ENCODE results near the gene EVA1A.

The EVA1A gene

GRCh38 chr2:75564713-75565359 lies 4.1 kb upstream of the EVA1A start:
- H3K4me2 ChIP-seq: no peak overlapping the region
- no peaks in the 10 kb centered on the region for H3K36me3 ChIP-seq (ENCODE audit: insufficient read depth)
- no peak for TF ChIP-seq CTCF (conservative IDR thresholded peaks at IDR 0.05; ENCODE audit: low read depth, low read length)
- no peak overlapping the region for H3K9ac ChIP-seq
- H3K4me1 ChIP-seq (ENCODE audit: low read depth, poor library complexity, severe bottlenecking): peaks cover 10% of the 10 kb centered on the region
- H3K79me2 ChIP-seq (ENCODE audit: insufficient read depth, low read depth): no peaks in the 10 kb centered on the region
- no peak overlapping the region for H3K4me3 ChIP-seq (IDR thresholded peaks at IDR 0.05; ENCODE audit: insufficient read depth, low read depth, low read length)
- no peak overlapping the region for H3K27ac ChIP-seq
- no peak overlapping the region for H2AFZ ChIP-seq (ENCODE audit: low read depth)
- H3K27me3 ChIP-seq (ENCODE audit: insufficient read depth, low read depth): no peaks in the 10 kb centered on the region
- H4K20me1 ChIP-seq (ENCODE audit: insufficient read depth): no peaks in the 10 kb centered on the region

GRCh38 chr2:75564026-75564688 lies 3.4 kb upstream of the EVA1A start:
- Histone ChIP-seq H3K27ac (no peak overlapping the region), H2AFZ (ENCODE audit: low read depth) (no peak overlapping the region), H3K36me3 (ENCODE audit: insufficient read depth) (no peaks in the 10 kb centered on the region), H3K4me1 (ENCODE audit: low read depth, poor library complexity, severe bottlenecking) (peaks cover 11% of the 10 kb centered on the region), H4K20me1 (ENCODE audit: insufficient read depth) (no peaks in the 10 kb centered on the region), H3K4me2 (no peak overlapping the region), H3K27me3 (ENCODE audit: insufficient read depth, low read depth) (no peaks in the 10 kb centered on the region), H3K9ac (no peak overlapping the region), H3K79me2 (ENCODE audit: insufficient read depth, low read depth) (no peaks in the 10 kb centered on the region), H3K4me3 (IDR thresholded peaks at IDR 0.05; ENCODE audit: insufficient read depth, low read depth, low read length) (no peak overlapping the region)
- TF ChIP-seq CTCF (conservative IDR thresholded peaks at IDR 0.05; ENCODE audit: low read depth, low read length): no peak

GRCh38 chr2:75563591-75563990 lies 2.9 kb upstream of the EVA1A start:
- H3K4me3 ChIP-seq (IDR thresholded peaks at IDR 0.05; ENCODE audit: insufficient read depth, low read depth, low read length): no peak overlapping the region
- TF ChIP-seq CTCF (conservative IDR thresholded peaks at IDR 0.05; ENCODE audit: low read depth, low read length): no peak
- H4K20me1 ChIP-seq (ENCODE audit: insufficient read depth): no peaks in the 10 kb centered on the region
- no peaks in the 10 kb centered on the region for H3K27me3 ChIP-seq (ENCODE audit: insufficient read depth, low read depth)
- no peaks in the 10 kb centered on the region for H3K36me3 ChIP-seq (ENCODE audit: insufficient read depth)
- no peak overlapping the region for H3K9ac ChIP-seq
- peaks cover 11% of the 10 kb centered on the region for H3K4me1 ChIP-seq (ENCODE audit: low read depth, poor library complexity, severe bottlenecking)
- no peak overlapping the region for H3K27ac ChIP-seq
- H2AFZ ChIP-seq (ENCODE audit: low read depth): no peak overlapping the region
- no peak overlapping the region for H3K4me2 ChIP-seq
- no peaks in the 10 kb centered on the region for H3K79me2 ChIP-seq (ENCODE audit: insufficient read depth, low read depth)

- Histone ChIP-seq H3K4me3 (IDR thresholded peaks at IDR 0.05; ENCODE audit: insufficient read depth, low read depth, low read length) (no peak overlapping the region), H3K27ac (no peak overlapping the region), H3K9ac (no peak overlapping the region), H3K4me1 (ENCODE audit: low read depth, poor library complexity, severe bottlenecking) (peaks cover 11% of the 10 kb centered on the region), H3K4me2 (no peak overlapping the region), H4K20me1 (ENCODE audit: insufficient read depth) (no peaks in the 10 kb centered on the region), H3K36me3 (ENCODE audit: insufficient read depth) (no peaks in the 10 kb centered on the region), H3K79me2 (ENCODE audit: insufficient read depth, low read depth) (no peaks in the 10 kb centered on the region), H3K27me3 (ENCODE audit: insufficient read depth, low read depth) (no peaks in the 10 kb centered on the region), H2AFZ (ENCODE audit: low read depth) (no peak overlapping the region)
- TF ChIP-seq CTCF (conservative IDR thresholded peaks at IDR 0.05; ENCODE audit: low read depth, low read length): no peak
Measured at GRCh38 chr2:75562513-75562864, 1.8 kb upstream of the EVA1A start.

All from KMS-11 (cell line).